Islet of Langerhans (tissue), 1 donor: Measurements from ENCODE around the gene MBD3L5.
"Not testable (repeated sequence)": the region's sequence is repeated elsewhere in the genome, so short reads cannot be mapped to it uniquely, and the experiment has no call there.

Experiments used
- FAIRE-seq: peaks from one replicate; lab custom pipeline; 2011; peaks lifted over from hg19 to GRCh38; lab: Jason Lieb, UNC

MBD3L5 gene

GRCh38 chr19:7030278-7030677, at the start of gene MBD3L5:
TSS of gene MBD3L5 (plus strand) at chr19:7030578. CDS start at chr19:7030612, 34 bp downstream.
- FAIRE-seq = not testable (repeated sequence)

DNA sequence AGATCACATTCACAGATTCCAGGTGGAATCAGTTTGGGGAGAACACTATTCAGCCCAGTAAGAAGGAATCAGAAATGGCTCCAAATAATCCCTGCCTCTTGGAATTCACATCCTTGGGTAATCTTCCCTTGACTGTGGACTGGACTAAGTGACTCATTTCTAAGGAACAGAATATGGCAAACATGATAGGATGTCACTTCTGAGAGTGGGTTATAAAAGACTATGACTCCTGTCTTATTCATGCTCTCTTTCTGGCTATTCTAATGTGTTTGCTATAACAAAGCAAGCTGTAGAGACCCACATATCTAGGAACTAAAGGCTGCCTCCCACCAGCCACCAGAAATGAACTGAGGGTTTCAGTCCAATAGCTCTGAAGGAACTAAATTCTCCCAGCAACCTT, 46.9 kb upstream of the MBD3L5 start:
- no peak for FAIRE-seq

GRCh38 chr19:6987850-6988249, 42.5 kb upstream of the MBD3L5 start:
- no peak for FAIRE-seq

DNA sequence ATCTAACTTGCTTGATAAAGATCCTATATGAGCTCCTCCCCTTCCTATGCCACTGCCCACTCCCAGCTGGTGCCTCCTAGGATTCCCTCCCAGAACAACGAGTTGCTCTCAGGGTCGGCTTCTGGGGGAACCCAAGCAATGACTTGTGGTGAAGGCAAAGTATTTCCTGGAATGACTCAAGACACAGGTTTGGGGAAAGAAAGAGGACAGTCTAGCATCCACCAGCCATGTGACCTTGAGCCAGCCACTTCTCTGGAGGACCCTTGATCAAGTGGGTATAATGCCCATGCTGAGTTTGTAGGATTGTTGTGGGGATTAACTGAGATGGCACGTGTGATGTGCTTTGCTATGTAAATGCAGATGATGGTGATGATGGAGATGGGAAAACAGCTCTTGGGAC, 42.1 kb upstream of the MBD3L5 start:
- FAIRE-seq = no peak

- FAIRE-seq = no peak
Observed at GRCh38 chr19:6995054-6995453, 35.3 kb upstream of the MBD3L5 start.

GRCh38 chr19:6996810-6997209, 33.6 kb upstream of the MBD3L5 start:
- FAIRE-seq = no peak

DNA sequence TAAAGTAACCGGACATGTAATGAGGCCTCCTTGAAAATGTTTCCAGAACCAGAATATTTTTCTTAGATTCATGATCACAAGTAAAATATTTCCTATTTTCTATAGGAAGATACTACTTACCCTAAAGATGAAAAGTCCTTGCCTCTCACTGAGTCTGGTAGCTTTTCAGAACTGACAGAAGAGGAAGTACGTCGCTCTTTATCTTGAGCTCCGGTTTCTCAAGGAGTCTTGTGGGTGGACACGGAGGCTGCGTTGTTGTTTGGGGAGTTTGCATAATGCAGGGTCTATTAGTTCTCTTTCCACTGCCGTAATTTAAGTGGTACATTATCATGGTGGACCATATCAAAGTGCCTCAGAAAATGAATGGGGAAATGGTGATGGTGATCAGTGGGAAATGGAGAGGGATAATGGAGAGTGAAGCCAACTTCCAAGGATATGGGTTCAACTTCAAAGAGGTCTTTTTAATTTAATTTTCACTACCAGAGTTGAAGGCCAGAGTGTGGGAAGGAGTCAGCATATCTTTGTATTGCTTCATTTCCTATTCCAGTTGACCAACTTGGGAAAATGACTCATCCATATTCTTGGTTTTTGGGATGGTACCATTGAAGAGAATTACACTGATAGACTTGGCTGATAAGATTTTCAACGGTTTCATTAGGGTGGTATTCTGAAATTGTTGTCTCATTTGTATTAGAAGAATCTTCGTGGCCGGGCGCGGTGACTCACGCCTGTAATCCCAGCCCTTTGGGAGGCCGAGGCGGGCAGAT, 32.5 kb upstream of the MBD3L5 start:
- FAIRE-seq = no peak

DNA sequence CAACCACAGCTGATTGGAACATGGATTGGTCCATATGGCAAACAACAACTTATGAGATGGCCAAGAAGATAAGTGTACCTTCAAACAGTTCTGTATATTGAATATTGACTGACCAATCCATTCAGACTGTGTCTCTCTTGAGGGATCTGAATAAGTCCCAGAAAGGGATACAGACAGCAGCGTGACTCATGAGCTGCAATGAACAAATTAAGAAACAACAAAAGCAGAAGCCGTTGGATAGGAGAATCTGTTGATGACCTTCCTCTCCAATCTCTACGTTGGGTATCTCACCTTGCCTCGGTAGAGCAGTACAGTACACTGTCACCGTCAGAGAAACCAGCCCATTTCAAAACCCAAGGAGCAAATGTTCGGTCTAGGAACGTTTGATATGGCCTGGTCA, 30.4 kb upstream of the MBD3L5 start:
- FAIRE-seq = no peak

- no peak for FAIRE-seq
Observed at GRCh38 chr19:7000333-7000732, 30.0 kb upstream of the MBD3L5 start.

GRCh38 chr19:7000816-7001215, 29.6 kb upstream of the MBD3L5 start:
- no peak for FAIRE-seq

GRCh38 chr19:7004313-7004931, 26.0 kb upstream of the MBD3L5 start:
- no peak for FAIRE-seq

DNA sequence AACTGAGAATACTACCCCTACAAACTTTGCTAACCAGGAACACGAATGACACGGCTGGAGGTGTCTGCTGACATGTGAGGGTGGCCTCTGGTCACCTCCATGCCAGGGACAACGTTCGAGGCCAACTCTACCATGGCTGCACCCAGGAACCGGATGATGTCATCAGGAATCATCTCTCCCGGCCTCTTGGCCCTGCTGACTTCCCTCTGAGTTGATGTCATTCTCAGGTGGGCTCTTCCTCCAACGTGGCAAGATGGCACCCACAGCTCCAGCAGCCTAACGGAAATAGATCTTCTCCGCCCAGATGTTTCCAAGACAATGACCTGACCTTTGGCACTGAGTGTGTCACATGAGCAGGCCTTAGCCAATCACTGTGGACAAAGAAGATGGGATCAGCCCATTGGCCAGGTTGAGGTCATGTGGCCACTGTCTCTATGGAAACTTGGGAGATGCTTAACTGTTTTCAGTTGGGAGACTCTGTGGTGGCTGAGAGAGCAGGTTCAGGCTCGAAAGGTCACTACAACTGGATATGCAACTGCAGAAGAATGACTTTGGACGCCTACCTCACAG, 24.2 kb upstream of the MBD3L5 start:
- FAIRE-seq = no peak

- FAIRE-seq = no peak
Observed at GRCh38 chr19:7007859-7008258, 22.5 kb upstream of the MBD3L5 start.

- FAIRE-seq = no peak
Observed at GRCh38 chr19:7010722-7011593, 19.4 kb upstream of the MBD3L5 start.

DNA sequence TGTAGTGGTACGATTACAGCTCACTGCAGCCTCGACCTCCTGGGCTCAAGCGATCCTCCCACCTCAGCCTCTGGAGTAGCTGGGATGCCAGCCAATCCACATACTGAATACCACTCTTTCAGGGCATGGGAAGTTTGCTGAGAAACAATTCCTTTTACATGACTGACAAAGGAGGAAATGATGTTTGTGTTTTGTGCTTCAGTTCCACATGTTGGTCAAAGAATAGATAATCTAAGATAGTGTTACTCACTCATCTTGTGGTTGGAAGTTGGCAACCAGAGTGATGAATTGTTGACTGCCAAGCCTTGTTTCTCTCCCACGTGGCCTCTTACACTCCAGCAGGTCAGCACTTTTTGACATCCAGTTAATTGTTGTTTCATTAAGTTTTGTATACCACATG, 16.7 kb upstream of the MBD3L5 start:
- FAIRE-seq = no peak

DNA sequence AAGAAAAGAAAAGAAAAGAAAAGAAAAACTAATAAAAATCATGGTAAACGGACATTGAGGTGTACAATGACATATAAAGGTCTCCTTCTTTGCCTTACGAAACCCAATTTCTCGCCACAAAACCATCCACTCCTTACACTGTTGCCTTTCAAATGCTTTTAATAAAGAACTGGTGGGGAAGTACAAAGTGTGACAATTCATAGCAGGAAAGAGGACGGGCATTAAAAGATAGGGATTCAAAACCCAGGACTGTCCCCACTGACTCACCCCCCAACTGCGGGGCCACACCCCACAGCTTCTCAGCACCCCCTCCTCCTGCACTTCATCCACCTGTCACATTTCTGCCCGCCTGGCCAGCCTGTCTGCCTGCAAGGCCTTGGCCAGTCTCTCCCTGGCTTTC, 11.6 kb upstream of the MBD3L5 start:
- no peak for FAIRE-seq

- FAIRE-seq = not testable (repeated sequence)
Observed at GRCh38 chr19:7021331-7021730, 9.0 kb upstream of the MBD3L5 start, which contains the start of gene MBD3L2B. TSS of gene MBD3L2B (minus strand) at chr19:7021431. CDS start at chr19:7021397, 34 bp downstream.

GRCh38 chr19:7028790-7029189, 1.6 kb upstream of the MBD3L5 start:
- FAIRE-seq = not testable (repeated sequence)

DNA sequence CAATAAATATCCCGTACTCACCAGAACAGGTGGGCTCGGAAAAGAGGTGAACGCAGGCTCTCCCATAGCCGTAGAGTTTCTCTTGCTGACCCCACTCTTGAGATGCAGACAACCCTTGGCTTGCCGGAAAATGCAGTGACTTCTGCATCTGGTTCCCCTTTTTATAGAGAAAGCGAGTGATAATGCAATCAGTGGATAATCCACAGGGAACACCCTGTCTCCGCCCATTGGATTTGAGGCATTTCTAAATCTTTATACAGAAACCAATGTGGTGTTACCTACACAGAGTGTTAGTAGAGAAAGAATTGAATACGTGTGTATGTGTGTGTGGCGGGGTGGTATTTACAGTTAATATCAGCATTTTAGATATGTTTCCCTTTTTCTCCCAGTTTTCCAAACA, 9.7 kb downstream of the MBD3L5 start, which contains the start of gene MBD3L4:
MBD3L4 (minus strand) TSS at position 101 of the 400 bp plus-strand sequence; CDS start at position 66, 35 bp downstream.
- not testable (repeated sequence) for FAIRE-seq

- FAIRE-seq = not testable (repeated sequence)
Observed at GRCh38 chr19:7041563-7041962, 11.2 kb downstream of the MBD3L5 start.

GRCh38 chr19:7049021-7049420, 18.6 kb downstream of the MBD3L5 start, which contains the start of gene MBD3L2:
TSS of gene MBD3L2 (plus strand) at chr19:7049321. CDS start at chr19:7049374, 53 bp downstream.
- not testable (repeated sequence) for FAIRE-seq

DNA sequence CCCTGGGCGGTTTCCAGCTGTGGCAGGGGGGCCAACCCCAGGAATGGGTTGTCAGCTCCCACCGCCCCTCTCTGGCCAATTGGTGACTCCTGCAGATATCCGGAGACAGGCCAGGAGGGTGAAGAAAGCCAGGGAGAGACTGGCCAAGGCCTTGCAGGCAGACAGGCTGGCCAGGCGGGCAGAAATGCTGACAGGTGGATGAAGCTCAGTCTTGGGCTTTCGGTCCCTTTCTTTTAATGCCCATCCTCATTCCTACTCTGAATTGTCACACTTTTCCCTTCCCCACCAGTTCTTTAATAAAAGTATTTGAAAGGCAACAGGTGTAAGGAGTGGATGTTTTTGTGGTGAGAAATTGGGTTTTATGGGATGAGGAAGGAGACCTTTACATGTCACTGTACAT, 21.0 kb downstream of the MBD3L5 start:
- FAIRE-seq = not testable (repeated sequence)
